Activated CD4-positive, alpha-beta T cell treated with anti-CD3 and anti-CD28 coated beads, Interleukin-2, amount 10 ng/mL, durations not matched to agents 7 days and 5 days (primary cell): ENCODE measurements around the gene RTN3. TPM values are rescaled to one million over a fixed set of nuclear protein-coding genes. Genes with fewer than 3 reads are reported as not detected.

Experiments
- CTCF ChIA-PET: fragments of 350-600 bp; sonication (Branson Sonifier 250); formaldehyde crosslinking; loops from one replicate; lab custom pipeline; 2021; ENCODE audit warnings: antibody characterized with exemption; lab: Charles Lee
- POLR2A ChIA-PET: fragments of 350-600 bp; sonication (Branson Sonifier 250); formaldehyde crosslinking; loops from one replicate; lab custom pipeline; 2021; ENCODE audit warnings: antibody characterized with exemption; lab: Charles Lee
- DNase-seq: peaks from one replicate; pipeline ENCODE4 v3.0.0-alpha.2; 2020
- H3K27ac Mint-ChIP-seq: one replicate; pipeline ENCODE4 v1.8.0; 2021; ENCODE audit warnings: mild to moderate bottlenecking, moderate library complexity, mixed read lengths
- H3K27me3 Mint-ChIP-seq: one replicate; pipeline ENCODE4 v1.8.0; 2021; ENCODE audit warnings: mixed read lengths
- H3K36me3 Mint-ChIP-seq: one replicate; pipeline ENCODE4 v1.8.0; 2021; ENCODE audit warnings: low read depth, mixed read lengths
- H3K4me1 Mint-ChIP-seq: one replicate; pipeline ENCODE4 v1.8.0; 2021; ENCODE audit warnings: mixed read lengths
- H3K4me3 Mint-ChIP-seq: one replicate; pipeline ENCODE4 v1.8.0; 2021; ENCODE audit warnings: mild to moderate bottlenecking, moderate library complexity, mixed read lengths
- H3K9me3 Mint-ChIP-seq: one replicate; pipeline ENCODE4 v1.8.0; 2021; ENCODE audit warnings: mixed read lengths
- total RNA-seq, 2 experiments: library from RNA; stranded (reverse); gene quantifications; one replicate each; pipeline ENCODE4 v1.2.3, GENCODE V29; 2021

The RTN3 gene
- total RNA-seq, 2 experiments from 2014 or later: 65.9 to 72.7 TPM

- H3K36me3 Mint-ChIP-seq: no peaks in the 10 kb centered on the region
- no peaks in the 10 kb centered on the region for H3K9me3 Mint-ChIP-seq
- no peak overlapping the region for H3K27ac Mint-ChIP-seq
- no peak for DNase-seq
- H3K4me1 Mint-ChIP-seq: no peaks in the 10 kb centered on the region
- CTCF ChIA-PET: no interaction called here
- POLR2A ChIA-PET: no interaction called here
- H3K27me3 Mint-ChIP-seq: no peaks in the 10 kb centered on the region
- H3K4me3 Mint-ChIP-seq: no peak overlapping the region
Observed at GRCh38 chr11:63719987-63720386, 38.7 kb downstream of the RTN3 start.

GRCh38 chr11:63720611-63721010 lies 39.3 kb downstream of the RTN3 start:
- no peak for DNase-seq
- CTCF ChIA-PET: no interaction called here
- no peak overlapping the region for H3K27ac Mint-ChIP-seq

GRCh38 chr11:63729326-63729725 lies 48.0 kb downstream of the RTN3 start:
- no peaks in the 10 kb centered on the region for H3K27me3 Mint-ChIP-seq
- H3K27ac Mint-ChIP-seq: no peak overlapping the region
- H3K4me1 Mint-ChIP-seq: no peaks in the 10 kb centered on the region
- DNase-seq: no peak
- no peaks in the 10 kb centered on the region for H3K36me3 Mint-ChIP-seq
- no peak overlapping the region for H3K4me3 Mint-ChIP-seq
- H3K9me3 Mint-ChIP-seq: no peaks in the 10 kb centered on the region
- POLR2A ChIA-PET: no interaction called here
- CTCF ChIA-PET: interaction anchor here (1.4 kb wide), 1 partner anchor 9 kb away, joined by 3 read pairs; no protein-coding TSS in a partner anchor

More at GRCh38 chr11:63720611-63721010, 39.3 kb downstream of the RTN3 start:
- Mint-ChIP-seq H3K27me3 (no peaks in the 10 kb centered on the region), H3K4me1 (no peaks in the 10 kb centered on the region), H3K4me3 (no peak overlapping the region), H3K9me3 (no peaks in the 10 kb centered on the region), H3K36me3 (no peaks in the 10 kb centered on the region)
- POLR2A ChIA-PET: no interaction called here

GRCh38 chr11:63736864-63737263 lies 55.6 kb downstream of the RTN3 start:
- no peak for DNase-seq
- POLR2A ChIA-PET: no interaction called here
- CTCF ChIA-PET: interaction anchor here (1.8 kb wide), 1 partner anchor 9 kb away, joined by 4 read pairs; no protein-coding TSS in a partner anchor
- H3K4me3 Mint-ChIP-seq: no peak overlapping the region
- no peak overlapping the region for H3K27ac Mint-ChIP-seq
- peaks cover 2% of the 10 kb centered on the region for H3K4me1 Mint-ChIP-seq
- no peaks in the 10 kb centered on the region for H3K27me3 Mint-ChIP-seq
- H3K36me3 Mint-ChIP-seq: no peaks in the 10 kb centered on the region
- H3K9me3 Mint-ChIP-seq: no peaks in the 10 kb centered on the region

GRCh38 chr11:63737718-63738117 lies 56.4 kb downstream of the RTN3 start:
- ChIA-PET CTCF (interaction anchor here (1.2 kb wide), 1 partner anchor 76 kb away, joined by 6 read pairs; no protein-coding TSS in a partner anchor), POLR2A (no interaction called here)
- Mint-ChIP-seq H3K9me3 (no peaks in the 10 kb centered on the region), H3K27me3 (no peaks in the 10 kb centered on the region), H3K4me3 (no peak overlapping the region), H3K36me3 (no peaks in the 10 kb centered on the region), H3K4me1 (peaks cover 2% of the 10 kb centered on the region), H3K27ac (no peak overlapping the region)
- DNase-seq: no peak

GRCh38 chr11:63738720-63739360 lies 57.5 kb downstream of the RTN3 start:
- ChIA-PET POLR2A (no interaction called here), CTCF (interaction anchor here (0.7 to 1.2 kb wide), 3 partner anchors 9 to 155 kb away, joined by 3 to 6 read pairs (median 3); no protein-coding TSS in a partner anchor)
- Mint-ChIP-seq H3K9me3 (no peaks in the 10 kb centered on the region), H3K36me3 (no peaks in the 10 kb centered on the region), H3K27me3 (no peaks in the 10 kb centered on the region), H3K4me3 (no peak overlapping the region), H3K27ac (no peak overlapping the region), H3K4me1 (peaks cover 2% of the 10 kb centered on the region)
- peak; percentile 69 for DNase-seq

GRCh38 chr11:63745304-63746170 lies 64.2 kb downstream of the RTN3 start:
- ChIA-PET CTCF (interaction anchor here (1.1 kb wide), 2 partner anchors 9 to 92 kb away, joined by 3 to 4 read pairs; no protein-coding TSS in a partner anchor), POLR2A (interaction anchor here (0.5 kb wide), 1 partner anchor 18 kb away, joined by 3 read pairs; no protein-coding TSS in a partner anchor)
- H3K36me3 Mint-ChIP-seq: peaks cover 3% of the 10 kb centered on the region
- H3K27ac Mint-ChIP-seq: no peak overlapping the region
- no peak for DNase-seq
- no peaks in the 10 kb centered on the region for H3K27me3 Mint-ChIP-seq
- H3K4me3 Mint-ChIP-seq: no peak overlapping the region
- H3K9me3 Mint-ChIP-seq: no peaks in the 10 kb centered on the region
- H3K4me1 Mint-ChIP-seq: no peaks in the 10 kb centered on the region

- no peaks in the 10 kb centered on the region for H3K4me1 Mint-ChIP-seq
- H3K9me3 Mint-ChIP-seq: no peaks in the 10 kb centered on the region
- no peak overlapping the region for H3K4me3 Mint-ChIP-seq
- H3K27me3 Mint-ChIP-seq: no peaks in the 10 kb centered on the region
- peaks cover 9% of the 10 kb centered on the region for H3K36me3 Mint-ChIP-seq
- ChIA-PET CTCF (interaction anchor here (1.1 kb wide), 1 partner anchor 19 kb away, joined by 3 read pairs; no protein-coding TSS in a partner anchor), POLR2A (no interaction called here)
- no peak for DNase-seq
- no peak overlapping the region for H3K27ac Mint-ChIP-seq
Observed at GRCh38 chr11:63747011-63747410, 65.7 kb downstream of the RTN3 start.

GRCh38 chr11:63749624-63750023 lies 68.3 kb downstream of the RTN3 start:
- Mint-ChIP-seq H3K9me3 (no peaks in the 10 kb centered on the region), H3K27me3 (no peaks in the 10 kb centered on the region), H3K27ac (no peak overlapping the region), H3K36me3 (peaks cover 14% of the 10 kb centered on the region), H3K4me3 (no peak overlapping the region), H3K4me1 (no peaks in the 10 kb centered on the region)
- no peak for DNase-seq
- CTCF ChIA-PET: no interaction called here
- POLR2A ChIA-PET: no interaction called here

GRCh38 chr11:63756919-63757761 lies 75.8 kb downstream of the RTN3 start:
- ChIA-PET CTCF (no interaction called here), POLR2A (no interaction called here)
- Mint-ChIP-seq H3K9me3 (no peaks in the 10 kb centered on the region), H3K36me3 (peaks cover 17% of the 10 kb centered on the region), H3K4me3 (no peak overlapping the region), H3K4me1 (no peaks in the 10 kb centered on the region), H3K27ac (no peak overlapping the region), H3K27me3 (no peaks in the 10 kb centered on the region)
- DNase-seq: no peak

GRCh38 chr11:63760487-63761079 lies 79.3 kb downstream of the RTN3 start:
- Mint-ChIP-seq H3K27me3 (no peaks in the 10 kb centered on the region), H3K9me3 (no peaks in the 10 kb centered on the region), H3K4me3 (no peak overlapping the region), H3K27ac (no peak overlapping the region), H3K4me1 (no peaks in the 10 kb centered on the region), H3K36me3 (peaks cover 7% of the 10 kb centered on the region)
- no peak for DNase-seq
- POLR2A ChIA-PET: no interaction called here
- CTCF ChIA-PET: no interaction called here

- no peak for DNase-seq
- CTCF ChIA-PET: no interaction called here
- H3K4me3 Mint-ChIP-seq: no peak overlapping the region
- H3K27ac Mint-ChIP-seq: no peak overlapping the region
- H3K27me3 Mint-ChIP-seq: no peaks in the 10 kb centered on the region
- peaks cover 7% of the 10 kb centered on the region for H3K36me3 Mint-ChIP-seq
- POLR2A ChIA-PET: no interaction called here
- no peaks in the 10 kb centered on the region for H3K4me1 Mint-ChIP-seq
- no peaks in the 10 kb centered on the region for H3K9me3 Mint-ChIP-seq
Observed at GRCh38 chr11:63761188-63761587, 79.9 kb downstream of the RTN3 start.
